ENCODE measurements around the gene MAP4K2.

- TF ChIP-seq POLR2AphosphoS5 (IDR thresholded peaks at IDR 0.05; ENCODE audit: low read depth, low read length) (no peak), POLR2A (IDR thresholded peaks at IDR 0.05; ENCODE audit: low read depth, low read length) (no peak)
Measured at GRCh38 chr11:64735725-64736259, 67.2 kb downstream of the MAP4K2 start.
